ENCODE measurements around the gene MED12L. TPM values are rescaled to one million over a fixed set of nuclear protein-coding genes. Genes with fewer than 3 reads are reported as not detected.

MED12L gene
- total RNA-seq, 2 donors from 2014 or later, result 4.4 to 5.8 TPM

DNA sequence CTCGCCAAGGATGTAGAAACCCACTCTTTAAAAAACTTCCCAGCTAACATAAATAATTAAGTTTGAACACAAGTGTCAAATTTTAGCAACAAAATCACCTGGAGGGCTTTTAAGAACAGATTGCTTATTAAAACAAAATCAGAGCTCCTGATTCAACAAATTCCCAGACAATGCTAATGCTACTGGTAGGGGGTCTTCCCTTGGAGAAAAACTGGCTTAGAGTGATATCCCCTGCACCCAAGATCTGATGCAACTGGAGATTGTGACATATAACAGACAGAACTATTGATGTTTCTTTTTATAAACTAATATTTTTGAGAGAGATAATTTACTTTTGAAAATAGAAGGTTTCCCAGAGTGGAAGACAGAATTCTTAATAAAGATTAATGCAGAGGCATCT, 355.5 kb downstream of the MED12L start:
- DNase-seq (no peak), ATAC-seq (replicated peaks in 1 of 2) (no peak)
- H3K36me3 Mint-ChIP-seq (ENCODE audit: insufficient read depth in 2 of 2), result no peaks in the 10 kb centered on the region
- no peak overlapping the region for H3K27ac Mint-ChIP-seq
- H3K4me3 Mint-ChIP-seq, result no peak overlapping the region
- no peaks in the 10 kb centered on the region for H3K4me1 Mint-ChIP-seq (ENCODE audit: low read depth)
- peaks cover 12% of the 10 kb centered on the region for H3K27me3 Mint-ChIP-seq (ENCODE audit: low read depth)
- no peaks in the 10 kb centered on the region for H3K9me3 Mint-ChIP-seq

DNA sequence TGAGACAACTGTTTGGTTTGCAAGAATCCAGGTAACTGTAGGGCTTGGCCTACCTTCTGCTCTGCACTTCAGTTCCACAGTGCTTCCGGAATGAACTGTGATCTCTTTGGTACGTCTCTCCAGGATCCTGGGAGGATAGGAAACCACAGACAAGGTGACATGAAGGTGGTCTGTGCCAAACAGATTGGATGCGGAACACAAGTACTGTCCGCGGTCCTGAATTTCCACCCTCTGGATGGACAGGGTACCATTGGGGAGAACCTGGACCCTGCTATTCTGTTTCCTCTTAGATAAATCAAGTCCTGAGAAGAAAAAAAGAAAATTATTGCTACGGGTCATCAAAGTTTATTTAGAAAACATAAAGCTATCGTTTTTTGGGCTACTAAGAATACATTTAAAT, 358.1 kb downstream of the MED12L start:
- ATAC-seq (replicated peaks in 1 of 2) (no peak), DNase-seq (no peak)
- H3K27me3 Mint-ChIP-seq (ENCODE audit: low read depth), result peaks cover 23% of the 10 kb centered on the region
- no peaks in the 10 kb centered on the region for H3K4me1 Mint-ChIP-seq (ENCODE audit: low read depth)
- no peaks in the 10 kb centered on the region for H3K9me3 Mint-ChIP-seq
- no peak overlapping the region for H3K27ac Mint-ChIP-seq
- no peak overlapping the region for H3K4me3 Mint-ChIP-seq
- no peaks in the 10 kb centered on the region for H3K36me3 Mint-ChIP-seq (ENCODE audit: insufficient read depth in 2 of 2)

DNA sequence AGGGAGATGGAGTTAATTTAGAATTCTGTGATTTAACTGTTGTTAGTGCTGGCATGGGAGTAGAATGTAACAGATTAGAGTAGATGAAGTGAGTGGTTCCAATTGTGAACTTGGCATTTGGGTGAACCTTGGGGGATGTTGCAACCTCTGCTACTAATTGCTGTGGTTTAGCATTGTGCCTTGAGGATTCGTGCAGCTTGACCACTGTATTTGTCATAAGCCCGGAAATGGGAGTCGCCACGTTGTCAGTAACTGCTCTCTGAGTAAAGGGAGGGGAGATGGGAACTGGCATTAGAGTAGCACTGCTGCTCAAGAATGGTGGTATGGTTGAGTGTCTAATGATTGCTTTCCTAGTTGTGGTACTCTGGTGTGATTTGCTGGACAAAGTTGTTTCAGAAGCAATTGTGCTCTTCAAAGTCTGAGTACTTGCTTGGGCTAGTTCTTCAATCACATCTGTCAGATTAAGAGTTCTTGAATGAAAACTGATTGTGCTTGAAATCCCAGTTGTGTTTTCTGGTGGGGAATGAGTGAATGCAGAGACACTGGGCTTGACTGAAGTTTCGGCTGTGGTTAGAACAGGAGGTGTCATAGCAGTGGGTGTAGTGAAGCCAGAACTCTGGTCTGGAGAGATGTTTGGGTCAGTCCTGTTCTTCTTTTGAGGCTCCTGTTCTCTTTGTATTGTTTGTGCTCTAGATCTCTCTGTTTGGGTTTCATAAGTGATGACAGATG, 360.0 kb downstream of the MED12L start:
- no peak overlapping the region for H3K27ac Mint-ChIP-seq
- ATAC-seq (replicated peaks in 1 of 2), result no peak
- no peaks in the 10 kb centered on the region for H3K36me3 Mint-ChIP-seq (ENCODE audit: insufficient read depth in 2 of 2)
- no peaks in the 10 kb centered on the region for H3K4me1 Mint-ChIP-seq (ENCODE audit: low read depth)
- H3K27me3 Mint-ChIP-seq (ENCODE audit: low read depth), result peaks cover 23% of the 10 kb centered on the region
- H3K4me3 Mint-ChIP-seq, result no peak overlapping the region
- no peak for DNase-seq
- no peaks in the 10 kb centered on the region for H3K9me3 Mint-ChIP-seq

- DNase-seq (no peak), ATAC-seq (replicated peaks in 1 of 2) (no peak)
- no peak overlapping the region for H3K27ac Mint-ChIP-seq
- no peak overlapping the region for H3K4me3 Mint-ChIP-seq
- no peaks in the 10 kb centered on the region for H3K9me3 Mint-ChIP-seq
- H3K4me1 Mint-ChIP-seq (ENCODE audit: low read depth), result no peaks in the 10 kb centered on the region
- H3K27me3 Mint-ChIP-seq (ENCODE audit: low read depth), result peaks cover 23% of the 10 kb centered on the region
- no peaks in the 10 kb centered on the region for H3K36me3 Mint-ChIP-seq (ENCODE audit: insufficient read depth in 2 of 2)
Measured at GRCh38 chr3:151446002-151446340, 360.5 kb downstream of the MED12L start.

DNA sequence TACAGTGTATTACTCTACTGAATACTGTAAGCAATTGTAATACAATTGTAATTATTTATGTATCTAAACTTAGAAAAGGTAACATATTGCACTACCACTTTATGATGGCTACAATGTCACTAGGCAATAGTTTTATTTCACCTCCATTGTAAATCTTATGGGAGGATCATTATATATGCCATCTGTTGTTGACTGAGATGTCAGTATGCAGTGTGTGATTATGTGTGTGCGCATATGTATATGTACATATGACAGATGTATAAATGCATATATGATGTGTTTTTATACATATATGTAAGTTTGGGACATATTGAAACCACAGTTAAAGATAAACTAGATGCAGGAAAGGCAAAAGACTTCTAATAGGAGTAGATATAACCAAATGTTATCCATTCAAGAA, 366.9 kb downstream of the MED12L start:
- Mint-ChIP-seq H3K27ac (no peak overlapping the region), H3K4me3 (no peak overlapping the region), H3K36me3 (ENCODE audit: insufficient read depth in 2 of 2) (no peaks in the 10 kb centered on the region), H3K27me3 (ENCODE audit: low read depth) (no peaks in the 10 kb centered on the region), H3K9me3 (no peaks in the 10 kb centered on the region), H3K4me1 (ENCODE audit: low read depth) (no peaks in the 10 kb centered on the region)
- DNase-seq (no peak), ATAC-seq (replicated peaks in 1 of 2) (no peak)

GRCh38 chr3:151452841-151453240, 367.4 kb downstream of the MED12L start:
- H3K36me3 Mint-ChIP-seq (ENCODE audit: insufficient read depth in 2 of 2), result no peaks in the 10 kb centered on the region
- no peaks in the 10 kb centered on the region for H3K9me3 Mint-ChIP-seq
- ATAC-seq (replicated peaks in 1 of 2) (no peak), DNase-seq (no peak)
- H3K4me3 Mint-ChIP-seq, result no peak overlapping the region
- H3K27me3 Mint-ChIP-seq (ENCODE audit: low read depth), result no peaks in the 10 kb centered on the region
- H3K27ac Mint-ChIP-seq, result no peak overlapping the region
- no peaks in the 10 kb centered on the region for H3K4me1 Mint-ChIP-seq (ENCODE audit: low read depth)

DNA sequence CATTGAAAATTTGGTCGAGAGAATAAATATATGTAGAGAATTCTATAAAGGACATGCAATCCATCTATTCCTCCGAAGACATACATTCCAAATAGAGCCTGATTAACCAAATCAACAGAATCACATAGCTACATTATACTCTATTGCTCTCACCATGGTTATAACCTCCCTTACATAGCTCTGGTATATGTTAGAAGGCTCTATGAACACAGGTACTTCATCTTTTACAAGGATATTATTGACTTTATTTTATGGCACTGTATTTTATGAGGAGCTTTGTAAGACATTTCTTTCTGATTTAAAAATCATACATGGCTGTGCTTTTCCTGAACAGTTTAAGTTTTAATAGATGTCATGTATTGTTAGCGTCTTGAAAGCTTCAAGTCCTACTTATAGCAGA, 370.6 kb downstream of the MED12L start:
- no peaks in the 10 kb centered on the region for H3K36me3 Mint-ChIP-seq (ENCODE audit: insufficient read depth in 2 of 2)
- peaks cover 11% of the 10 kb centered on the region for H3K27me3 Mint-ChIP-seq (ENCODE audit: low read depth)
- no peak overlapping the region for H3K4me3 Mint-ChIP-seq
- no peaks in the 10 kb centered on the region for H3K4me1 Mint-ChIP-seq (ENCODE audit: low read depth)
- no peaks in the 10 kb centered on the region for H3K9me3 Mint-ChIP-seq
- no peak overlapping the region for H3K27ac Mint-ChIP-seq
- DNase-seq (no peak), ATAC-seq (replicated peaks in 1 of 2) (no peak)

- DNase-seq (no peak), ATAC-seq (replicated peaks in 1 of 2) (no peak)
- H3K27me3 Mint-ChIP-seq (ENCODE audit: low read depth), result peaks cover 22% of the 10 kb centered on the region
- H3K9me3 Mint-ChIP-seq, result no peaks in the 10 kb centered on the region
- H3K36me3 Mint-ChIP-seq (ENCODE audit: insufficient read depth in 2 of 2), result no peaks in the 10 kb centered on the region
- H3K4me1 Mint-ChIP-seq (ENCODE audit: low read depth), result no peaks in the 10 kb centered on the region
- no peak overlapping the region for H3K4me3 Mint-ChIP-seq
- H3K27ac Mint-ChIP-seq, result no peak overlapping the region
Measured at GRCh38 chr3:151459358-151459757, 373.9 kb downstream of the MED12L start.

GRCh38 chr3:151460228-151460627, 374.8 kb downstream of the MED12L start:
- DNase-seq (no peak), ATAC-seq (replicated peaks in 1 of 2) (no peak)
- Mint-ChIP-seq H3K27me3 (ENCODE audit: low read depth) (peaks cover 22% of the 10 kb centered on the region), H3K27ac (no peak overlapping the region), H3K9me3 (no peaks in the 10 kb centered on the region), H3K4me1 (ENCODE audit: low read depth) (no peaks in the 10 kb centered on the region), H3K36me3 (ENCODE audit: insufficient read depth in 2 of 2) (no peaks in the 10 kb centered on the region), H3K4me3 (peak overlapping the region; percentile 51 to 73)

GRCh38 chr3:151460774-151461450, 375.4 kb downstream of the MED12L start, which contains the start of gene IGSF10:
Gene IGSF10, minus strand, starts transcription at chr3:151461061. Its CDS starts 2,352 bp downstream, at chr3:151458709.
- DNase-seq (peak in 1 of 2 donors; percentile 1), ATAC-seq (replicated peaks in 1 of 2) (no peak)
- Mint-ChIP-seq H3K27me3 (ENCODE audit: low read depth) (peaks cover 22% of the 10 kb centered on the region), H3K9me3 (no peaks in the 10 kb centered on the region), H3K4me1 (ENCODE audit: low read depth) (no peaks in the 10 kb centered on the region), H3K36me3 (ENCODE audit: insufficient read depth in 2 of 2) (no peaks in the 10 kb centered on the region), H3K27ac (no peak within 1 kb of the TSS), H3K4me3 (peak within 1 kb of the TSS; percentile 51 to 73)

GRCh38 chr3:151462278-151462780, 376.9 kb downstream of the MED12L start:
- peaks cover 22% of the 10 kb centered on the region for H3K27me3 Mint-ChIP-seq (ENCODE audit: low read depth)
- no peak for ATAC-seq (replicated peaks in 1 of 2)
- no peak overlapping the region for H3K27ac Mint-ChIP-seq
- no peak for DNase-seq
- no peaks in the 10 kb centered on the region for H3K9me3 Mint-ChIP-seq
- H3K4me3 Mint-ChIP-seq, result no peak overlapping the region
- H3K36me3 Mint-ChIP-seq (ENCODE audit: insufficient read depth in 2 of 2), result no peaks in the 10 kb centered on the region
- H3K4me1 Mint-ChIP-seq (ENCODE audit: low read depth), result no peaks in the 10 kb centered on the region

DNA sequence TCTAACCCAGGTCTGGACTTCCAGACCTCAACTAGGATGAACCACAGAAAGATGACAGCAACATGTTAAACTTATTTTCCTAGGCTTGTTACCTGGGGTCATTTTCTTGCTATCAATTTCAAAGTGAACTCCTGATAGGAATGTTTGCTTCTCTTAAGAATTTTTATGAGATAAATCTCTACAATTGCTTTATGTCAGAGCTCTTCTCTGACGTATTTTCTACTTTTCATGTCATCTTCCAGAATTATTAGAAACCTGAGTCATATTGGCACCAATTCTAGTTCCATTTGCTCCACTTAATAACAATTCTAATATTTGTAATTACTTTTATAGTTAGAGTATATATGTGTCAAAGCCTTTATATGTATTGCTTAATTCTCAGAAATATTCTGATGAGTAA, 377.5 kb downstream of the MED12L start:
- ATAC-seq (replicated peaks in 1 of 2) (no peak), DNase-seq (no peak)
- Mint-ChIP-seq H3K9me3 (no peaks in the 10 kb centered on the region), H3K36me3 (ENCODE audit: insufficient read depth in 2 of 2) (no peaks in the 10 kb centered on the region), H3K4me3 (no peak overlapping the region), H3K4me1 (ENCODE audit: low read depth) (no peaks in the 10 kb centered on the region), H3K27me3 (ENCODE audit: low read depth) (peaks cover 22% of the 10 kb centered on the region), H3K27ac (no peak overlapping the region)

- Mint-ChIP-seq H3K4me1 (ENCODE audit: low read depth) (no peaks in the 10 kb centered on the region), H3K4me3 (no peak overlapping the region)
Measured at GRCh38 chr3:151467069-151467468, 381.6 kb downstream of the MED12L start.

More at GRCh38 chr3:151467069-151467468, 381.6 kb downstream of the MED12L start:
- ATAC-seq (replicated peaks in 1 of 2), result no peak
- DNase-seq, result no peak
- Mint-ChIP-seq H3K9me3 (no peaks in the 10 kb centered on the region), H3K36me3 (ENCODE audit: insufficient read depth in 2 of 2) (no peaks in the 10 kb centered on the region), H3K27ac (no peak overlapping the region), H3K27me3 (ENCODE audit: low read depth) (peaks cover 2% of the 10 kb centered on the region)

All from activated T-cell treated with anti-CD3 and anti-CD28 coated beads, Interleukin-2, amount 50 U/mL, for 72 hours (primary cell).